Measurements from ENCODE around the gene SEPTIN8.

Gene SEPTIN8

DNA sequence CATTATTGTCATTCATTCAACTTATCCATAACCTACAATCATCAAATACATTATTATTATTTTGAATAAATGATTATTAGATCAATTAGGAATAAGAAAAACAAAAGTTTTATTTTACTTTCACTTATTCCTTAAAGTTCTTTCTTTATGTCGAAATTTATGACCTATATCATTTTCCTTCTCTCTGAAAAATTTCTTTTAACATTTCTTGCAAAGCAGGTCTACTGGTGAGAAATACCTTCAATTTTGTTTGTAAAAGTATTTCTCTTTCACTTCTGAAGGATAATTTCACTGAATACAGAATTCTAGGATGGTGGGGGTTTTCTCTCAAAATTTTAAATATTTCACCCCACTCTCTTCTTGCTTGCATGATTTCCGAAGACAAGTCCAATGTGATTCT is 32.4 kb downstream of the SEPTIN8 start:
- TF ChIP-seq CTCF (conservative IDR thresholded peaks at IDR 0.05; ENCODE audit: control insufficient read depth, insufficient read depth, low read depth, low read length) = no peak
- DNase-seq (ENCODE audit: low read depth) = no peak
- H3K4me3 ChIP-seq (ENCODE audit: control insufficient read depth, low read depth, low read length) = no peak overlapping the region

DNA sequence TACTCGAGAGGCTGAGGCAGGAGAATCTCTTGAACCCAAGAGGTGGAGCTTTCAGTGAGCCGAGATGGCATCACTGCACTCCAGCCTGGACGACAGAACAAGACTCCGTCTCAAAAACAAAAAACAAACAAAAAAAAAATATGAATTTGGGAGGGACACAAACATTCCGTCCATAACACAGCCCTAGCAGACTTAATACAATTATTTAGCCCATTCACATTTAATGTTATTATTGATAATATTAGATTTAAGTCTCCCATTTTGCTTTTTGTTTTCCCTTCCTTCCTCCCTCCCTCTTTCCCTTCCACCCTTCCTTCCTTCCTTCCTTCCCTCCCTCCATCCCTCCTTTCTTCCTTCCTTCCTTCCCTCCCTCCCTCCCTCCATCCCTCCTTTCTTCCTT is 34.4 kb downstream of the SEPTIN8 start:
- TF ChIP-seq CTCF (conservative IDR thresholded peaks at IDR 0.05; ENCODE audit: control insufficient read depth, insufficient read depth, low read depth, low read length) = no peak
- DNase-seq (ENCODE audit: low read depth) = no peak
- no peak overlapping the region for H3K4me3 ChIP-seq (ENCODE audit: control insufficient read depth, low read depth, low read length)

DNA sequence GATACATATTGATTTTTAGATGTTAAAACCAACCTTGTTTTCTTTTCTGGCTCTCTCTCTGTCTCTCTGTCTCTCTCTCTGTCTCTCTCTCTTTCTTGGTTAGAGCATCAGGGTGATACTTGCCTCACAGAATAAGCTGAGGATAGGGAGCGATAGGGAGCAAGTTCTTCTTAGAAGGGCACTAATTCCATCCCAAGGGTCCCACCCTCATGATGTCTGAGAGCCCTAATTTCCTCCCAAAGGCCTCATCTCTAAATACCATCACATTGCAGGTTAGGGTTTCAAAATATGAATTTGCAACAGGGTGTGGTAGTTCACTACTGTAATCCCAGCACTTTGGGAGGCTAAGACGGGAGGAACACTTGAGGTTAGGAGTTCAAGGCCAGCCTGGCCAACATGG is 34.9 kb downstream of the SEPTIN8 start:
- no peak for TF ChIP-seq CTCF (conservative IDR thresholded peaks at IDR 0.05; ENCODE audit: control insufficient read depth, insufficient read depth, low read depth, low read length)
- no peak overlapping the region for H3K4me3 ChIP-seq (ENCODE audit: control insufficient read depth, low read depth, low read length)
- no peak for DNase-seq (ENCODE audit: low read depth)

- TF ChIP-seq CTCF (conservative IDR thresholded peaks at IDR 0.05; ENCODE audit: control insufficient read depth, insufficient read depth, low read depth, low read length) = no peak
- no peak overlapping the region for H3K4me3 ChIP-seq (ENCODE audit: control insufficient read depth, low read depth, low read length)
- no peak for DNase-seq (ENCODE audit: low read depth)
These were observed 37.8 kb downstream of the SEPTIN8 start for GRCh38 chr5:132739232-132739631.

- TF ChIP-seq CTCF (conservative IDR thresholded peaks at IDR 0.05; ENCODE audit: control insufficient read depth, insufficient read depth, low read depth, low read length) = no peak
- H3K4me3 ChIP-seq (ENCODE audit: control insufficient read depth, low read depth, low read length) = peak overlapping the region; percentile 85
- DNase-seq (ENCODE audit: low read depth) = no peak
These were observed 38.9 kb downstream of the SEPTIN8 start for GRCh38 chr5:132737982-132738681.

- TF ChIP-seq CTCF (conservative IDR thresholded peaks at IDR 0.05; ENCODE audit: control insufficient read depth, insufficient read depth, low read depth, low read length) = no peak
- peak; percentile 92 for DNase-seq (ENCODE audit: low read depth)
- H3K4me3 ChIP-seq (ENCODE audit: control insufficient read depth, low read depth, low read length) = peak within 1 kb of the TSS; percentile 85
These were observed 39.9 kb downstream of the SEPTIN8 start, which contains the start of gene KIF3A for GRCh38 chr5:132736853-132737833. Gene KIF3A, minus strand, starts transcription at chr5:132737546. Its CDS starts 127 bp downstream, at chr5:132737419.
